Esophagus muscularis mucosa (tissue), 4 donors: ENCODE measurements around the gene RAB11FIP5.

Source experiments
- EP300 ChIP-seq: sonication (generic); formaldehyde crosslinking; IDR thresholded peaks from one replicate; pipeline ENCODE4 v1.6.1; 2017; ENCODE audit warnings: antibody characterized with exemption
- POLR2A ChIP-seq: fragments of 450-650 bp; IDR thresholded peaks from one replicate; pipeline ENCODE4 v1.6.1; 2017; ENCODE audit warnings: antibody characterized with exemption, moderate library complexity, mild to moderate bottlenecking, low read depth
- TF ChIP-seq, protein P1 (sequence below), 3 experiments: fragments of 200-600 bp in 2 of 3; fragments of 450-650 bp in 1 of 3; sonication (generic) in 2 of 3; IDR thresholded peaks; one replicate each; pipeline ENCODE4 v1.5.1; 2017 to 2019; ENCODE audit warnings: antibody characterized with exemption in 3 of 3, mild to moderate bottlenecking in 2 of 3, moderate library complexity in 1 of 3

DNA sequence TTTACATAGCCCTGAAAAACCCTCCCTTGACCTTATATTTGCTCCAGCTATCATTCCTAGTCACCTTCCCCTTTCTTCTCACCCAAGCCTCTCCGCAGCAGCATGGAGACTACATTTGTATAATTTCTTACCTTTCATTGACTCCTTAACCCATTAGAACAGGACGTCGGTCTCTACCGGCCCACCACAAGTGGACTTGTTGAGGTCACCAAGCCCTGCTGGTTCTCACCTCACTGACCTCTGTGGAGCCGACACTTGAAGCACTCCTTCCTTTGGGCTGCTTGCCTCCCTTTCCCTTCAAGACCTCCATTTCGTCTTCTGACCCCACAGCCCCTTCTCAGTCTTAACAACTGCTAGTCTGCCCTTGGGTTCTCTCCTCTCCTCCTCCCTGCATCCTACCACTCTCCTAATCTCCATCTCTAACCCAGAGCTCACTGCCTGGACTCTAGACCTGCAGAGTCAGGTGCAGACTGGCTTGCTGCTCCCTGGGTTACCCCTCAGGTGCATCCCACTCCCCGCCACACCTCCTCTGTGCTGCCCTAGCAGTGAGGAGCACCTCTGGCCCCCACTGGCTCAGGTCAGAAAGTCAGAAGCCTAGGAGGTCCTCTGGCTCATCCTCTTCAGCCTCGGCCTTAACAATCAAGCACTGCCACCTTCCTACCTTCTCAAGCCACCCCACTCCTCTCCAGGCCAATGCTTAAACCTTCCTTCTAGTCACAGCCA, 35.9 kb downstream of the RAB11FIP5 start:
- TF ChIP-seq POLR2A: no peak
- TF ChIP-seq, protein P1, sequence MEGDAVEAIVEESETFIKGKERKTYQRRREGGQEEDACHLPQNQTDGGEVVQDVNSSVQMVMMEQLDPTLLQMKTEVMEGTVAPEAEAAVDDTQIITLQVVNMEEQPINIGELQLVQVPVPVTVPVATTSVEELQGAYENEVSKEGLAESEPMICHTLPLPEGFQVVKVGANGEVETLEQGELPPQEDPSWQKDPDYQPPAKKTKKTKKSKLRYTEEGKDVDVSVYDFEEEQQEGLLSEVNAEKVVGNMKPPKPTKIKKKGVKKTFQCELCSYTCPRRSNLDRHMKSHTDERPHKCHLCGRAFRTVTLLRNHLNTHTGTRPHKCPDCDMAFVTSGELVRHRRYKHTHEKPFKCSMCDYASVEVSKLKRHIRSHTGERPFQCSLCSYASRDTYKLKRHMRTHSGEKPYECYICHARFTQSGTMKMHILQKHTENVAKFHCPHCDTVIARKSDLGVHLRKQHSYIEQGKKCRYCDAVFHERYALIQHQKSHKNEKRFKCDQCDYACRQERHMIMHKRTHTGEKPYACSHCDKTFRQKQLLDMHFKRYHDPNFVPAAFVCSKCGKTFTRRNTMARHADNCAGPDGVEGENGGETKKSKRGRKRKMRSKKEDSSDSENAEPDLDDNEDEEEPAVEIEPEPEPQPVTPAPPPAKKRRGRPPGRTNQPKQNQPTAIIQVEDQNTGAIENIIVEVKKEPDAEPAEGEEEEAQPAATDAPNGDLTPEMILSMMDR (IDR thresholded peaks at IDR 0.05): no peak
- TF ChIP-seq EP300: no peak
